GM20000 (cell line): ENCODE measurements around the gene CHRM4.

ENCODE experiments used
- DNase-seq: peaks from one replicate; pipeline ENCODE4 v3.0.0; 2012; ENCODE audit warnings: low spot score
- CTCF ChIP-seq: IDR thresholded peaks from 2 replicates; pipeline ENCODE4 v1.5.1; 2012; ENCODE audit warnings: mild to moderate bottlenecking, control low read depth; ENCODE audit errors: extremely low read depth, missing control alignments

The CHRM4 gene

GRCh38 chr11:46341454-46341853, 50.1 kb downstream of the CHRM4 start:
- DNase-seq: no peak

GRCh38 chr11:46339816-46340215, 51.8 kb downstream of the CHRM4 start:
- DNase-seq: no peak
- no peak for TF ChIP-seq CTCF

More at GRCh38 chr11:46341454-46341853, 50.1 kb downstream of the CHRM4 start:
- TF ChIP-seq CTCF: no peak

- no peak for TF ChIP-seq CTCF
- no peak for DNase-seq
These were observed 52.4 kb downstream of the CHRM4 start for GRCh38 chr11:46338988-46339666.

GRCh38 chr11:46338636-46338987, 53.0 kb downstream of the CHRM4 start:
- DNase-seq: no peak

GRCh38 chr11:46337626-46338345, 53.8 kb downstream of the CHRM4 start:
- no peak for TF ChIP-seq CTCF
- DNase-seq: no peak

More at GRCh38 chr11:46338636-46338987, 53.0 kb downstream of the CHRM4 start:
- TF ChIP-seq CTCF: no peak

GRCh38 chr11:46336563-46337180, 54.9 kb downstream of the CHRM4 start:
- TF ChIP-seq CTCF: no peak
- no peak for DNase-seq

GRCh38 chr11:46335890-46336562, 55.5 kb downstream of the CHRM4 start:
- no peak for DNase-seq

More at GRCh38 chr11:46335890-46336562, 55.5 kb downstream of the CHRM4 start:
- TF ChIP-seq CTCF: no peak
